ENCODE data around the gene B4GALNT1. TPM values are rescaled to one million over a fixed set of nuclear protein-coding genes. Genes with fewer than 3 reads are reported as not detected.

The B4GALNT1 gene
- total and polyA plus RNA-seq, 2 donors (not counting 1 experiment from before 2014, with no cell fraction given) = 1.3 to 2.3 TPM

DNA sequence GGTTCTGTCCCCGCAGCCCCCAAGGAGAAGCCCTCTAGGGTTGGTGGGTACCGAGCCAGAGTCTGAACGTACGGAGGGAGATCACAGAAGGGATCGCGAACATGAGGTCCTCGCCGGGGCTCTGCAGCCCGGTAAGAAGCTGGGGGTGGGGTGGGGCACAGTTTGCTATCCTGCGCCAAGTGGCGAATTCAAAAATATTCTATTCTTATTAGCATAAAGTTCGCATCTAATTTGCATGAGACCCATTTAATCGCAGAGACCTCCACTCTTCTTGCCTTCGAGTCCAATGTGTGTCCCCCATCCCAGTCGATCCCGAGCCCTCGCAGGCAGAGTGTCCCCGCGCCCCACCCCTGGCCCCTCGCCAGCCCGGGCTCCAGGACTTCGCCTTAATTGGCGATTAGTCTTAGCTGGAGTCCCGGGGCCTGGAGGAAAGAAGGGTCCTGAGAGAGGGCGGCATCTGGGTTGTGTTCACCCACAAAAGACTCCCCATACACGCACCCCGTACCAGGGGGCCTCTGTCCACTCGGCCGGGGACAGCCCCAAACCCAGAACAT, 22.4 kb downstream of the B4GALNT1 start:
- no peaks in the 10 kb centered on the region for H3K79me2 ChIP-seq (ENCODE audit: control insufficient read depth, insufficient read depth, low read length)
- peak overlapping the region in 3 of 4 experiments; percentile 45 to 70 (median 54) for H3K4me3 ChIP-seq (replicated peaks in 1 of 4; ENCODE audit: control extremely low read depth in 1 of 4, insufficient read depth in 1 of 4, low read depth in 3 of 4, low read length in 4 of 4)
- H3K36me3 ChIP-seq (ENCODE audit: control insufficient read depth, insufficient read depth, low read length) = peaks cover 2% of the 10 kb centered on the region
- H2AFZ ChIP-seq (ENCODE audit: low read length) = peak overlapping the region; percentile 55
- TF ChIP-seq, protein P1, sequence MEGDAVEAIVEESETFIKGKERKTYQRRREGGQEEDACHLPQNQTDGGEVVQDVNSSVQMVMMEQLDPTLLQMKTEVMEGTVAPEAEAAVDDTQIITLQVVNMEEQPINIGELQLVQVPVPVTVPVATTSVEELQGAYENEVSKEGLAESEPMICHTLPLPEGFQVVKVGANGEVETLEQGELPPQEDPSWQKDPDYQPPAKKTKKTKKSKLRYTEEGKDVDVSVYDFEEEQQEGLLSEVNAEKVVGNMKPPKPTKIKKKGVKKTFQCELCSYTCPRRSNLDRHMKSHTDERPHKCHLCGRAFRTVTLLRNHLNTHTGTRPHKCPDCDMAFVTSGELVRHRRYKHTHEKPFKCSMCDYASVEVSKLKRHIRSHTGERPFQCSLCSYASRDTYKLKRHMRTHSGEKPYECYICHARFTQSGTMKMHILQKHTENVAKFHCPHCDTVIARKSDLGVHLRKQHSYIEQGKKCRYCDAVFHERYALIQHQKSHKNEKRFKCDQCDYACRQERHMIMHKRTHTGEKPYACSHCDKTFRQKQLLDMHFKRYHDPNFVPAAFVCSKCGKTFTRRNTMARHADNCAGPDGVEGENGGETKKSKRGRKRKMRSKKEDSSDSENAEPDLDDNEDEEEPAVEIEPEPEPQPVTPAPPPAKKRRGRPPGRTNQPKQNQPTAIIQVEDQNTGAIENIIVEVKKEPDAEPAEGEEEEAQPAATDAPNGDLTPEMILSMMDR (conservative IDR thresholded peaks at IDR 0.05 in 1 of 2, IDR thresholded peaks at IDR 0.05 in 1 of 2; ENCODE audit: low read depth in 1 of 2, low read length in 2 of 2) = no peak
- no peak for TF ChIP-seq EZH2 (IDR thresholded peaks at IDR 0.05; ENCODE audit: low read length, missing control alignments)
- peak overlapping the region; percentile 40 for H3K4me2 ChIP-seq (ENCODE audit: extremely low read depth, insufficient read depth, low read length)
- H3K27me3 ChIP-seq (ENCODE audit: control insufficient read depth, insufficient read depth, low read length) = no peaks in the 10 kb centered on the region
- DNase-seq (ENCODE audit: low read depth in 2 of 2) = peak in 1 of 2 donors; percentile 31
- H3K9ac ChIP-seq (ENCODE audit: insufficient read depth, low read length) = no peak overlapping the region
- no peak overlapping the region for H3K27ac ChIP-seq (ENCODE audit: insufficient read depth, low read length)
- H3K9me3 ChIP-seq (ENCODE audit: control insufficient read depth, insufficient read depth, low read depth, low read length) = no peaks in the 10 kb centered on the region
- no peaks in the 10 kb centered on the region for H4K20me1 ChIP-seq (ENCODE audit: control insufficient read depth, extremely low read depth, insufficient read depth, low read length)
- H3K4me1 ChIP-seq (ENCODE audit: control insufficient read depth, extremely low read depth, insufficient read depth, low read length) = peaks cover 10% of the 10 kb centered on the region

DNA sequence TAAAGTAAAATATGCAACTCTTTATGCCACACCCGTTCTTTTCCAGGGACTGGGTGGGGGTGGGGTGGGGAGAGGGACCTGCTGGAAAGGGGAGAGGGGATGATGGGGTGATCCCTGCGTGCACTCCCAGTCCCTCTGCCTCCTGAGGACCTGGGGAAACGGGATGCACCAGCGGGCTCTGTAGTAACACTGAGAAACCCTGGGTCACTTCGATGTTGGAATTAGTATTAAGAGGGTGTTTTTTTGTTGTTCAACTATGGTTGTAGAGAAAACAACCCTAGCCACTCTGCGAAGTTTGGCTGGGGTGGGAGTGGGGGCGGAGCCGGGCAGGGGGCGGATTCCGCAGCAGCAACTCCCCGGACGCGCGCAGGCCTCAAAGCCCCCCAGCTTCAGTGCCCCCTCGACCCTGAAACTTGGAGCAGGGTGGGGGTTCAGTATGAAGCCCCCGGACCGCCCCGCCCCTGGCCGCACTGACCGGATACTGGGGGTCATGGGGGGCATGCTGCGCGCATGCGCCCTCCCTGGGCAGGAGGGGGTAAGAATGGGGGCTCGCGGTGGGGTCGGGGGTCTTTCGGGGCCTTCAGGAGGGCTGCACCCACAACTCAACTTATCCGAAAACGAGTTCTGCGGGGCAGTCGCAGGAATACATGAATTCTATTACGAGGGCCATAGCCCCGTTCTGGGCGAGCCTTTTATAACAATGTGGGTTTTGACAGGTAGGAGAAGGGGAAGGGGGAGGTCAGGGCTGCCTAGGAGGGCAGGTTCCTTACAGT, 23.0 kb downstream of the B4GALNT1 start:
- Histone ChIP-seq H4K20me1 (ENCODE audit: control insufficient read depth, extremely low read depth, insufficient read depth, low read length) (no peaks in the 10 kb centered on the region), H2AFZ (ENCODE audit: low read length) (peak overlapping the region; percentile 55), H3K27me3 (ENCODE audit: control insufficient read depth, insufficient read depth, low read length) (no peaks in the 10 kb centered on the region), H3K79me2 (ENCODE audit: control insufficient read depth, insufficient read depth, low read length) (no peaks in the 10 kb centered on the region), H3K27ac (ENCODE audit: insufficient read depth, low read length) (no peak overlapping the region), H3K4me3 (replicated peaks in 1 of 4; ENCODE audit: control extremely low read depth in 1 of 4, insufficient read depth in 1 of 4, low read depth in 3 of 4, low read length in 4 of 4) (peak overlapping the region in 2 of 4 experiments; percentile 45 to 70), H3K36me3 (ENCODE audit: control insufficient read depth, insufficient read depth, low read length) (peaks cover 2% of the 10 kb centered on the region), H3K4me2 (ENCODE audit: extremely low read depth, insufficient read depth, low read length) (peak overlapping the region; percentile 35), H3K4me1 (ENCODE audit: control insufficient read depth, extremely low read depth, insufficient read depth, low read length) (peaks cover 13% of the 10 kb centered on the region), H3K9me3 (ENCODE audit: control insufficient read depth, insufficient read depth, low read depth, low read length) (no peaks in the 10 kb centered on the region), H3K9ac (ENCODE audit: insufficient read depth, low read length) (no peak overlapping the region)
- TF ChIP-seq, protein P1 (conservative IDR thresholded peaks at IDR 0.05 in 1 of 2, IDR thresholded peaks at IDR 0.05 in 1 of 2; ENCODE audit: low read depth in 1 of 2, low read length in 2 of 2) = no peak
- TF ChIP-seq EZH2 (IDR thresholded peaks at IDR 0.05; ENCODE audit: low read length, missing control alignments) = no peak
- DNase-seq (ENCODE audit: low read depth in 2 of 2) = no peak

DNA sequence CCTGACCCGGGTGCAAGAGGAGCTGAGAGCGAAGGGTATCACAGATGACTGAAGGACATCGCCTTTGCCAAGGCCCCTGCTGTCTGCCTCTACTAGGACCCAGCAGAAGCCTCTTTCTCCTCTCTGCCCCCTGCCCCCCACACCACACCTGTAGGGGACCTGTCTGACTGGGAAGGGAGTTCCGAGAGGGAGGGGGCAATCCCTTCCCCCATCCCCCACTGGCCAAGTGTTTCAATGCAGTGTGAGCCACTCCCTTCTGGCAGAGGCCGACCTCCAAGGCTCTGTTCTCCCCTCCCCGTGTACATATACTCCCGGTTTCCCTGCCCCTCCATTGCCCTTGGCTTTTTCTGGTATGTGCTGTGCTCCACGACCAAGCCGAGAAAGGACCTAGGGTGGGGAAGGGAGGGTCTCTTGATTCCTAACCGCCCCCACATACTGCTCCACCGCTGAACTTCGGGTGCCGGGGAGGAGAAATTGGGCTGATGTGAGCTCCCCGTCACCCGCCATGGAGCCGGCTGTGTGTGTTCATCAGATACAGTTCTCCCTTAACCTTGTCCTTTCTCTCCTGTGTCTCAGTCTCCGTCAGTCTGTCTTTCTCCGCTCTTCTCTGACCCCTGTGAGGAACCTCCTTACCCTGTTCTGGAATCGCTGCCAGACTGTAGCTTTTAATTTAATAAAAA, 23.8 kb downstream of the B4GALNT1 start:
- Histone ChIP-seq H3K79me2 (ENCODE audit: control insufficient read depth, insufficient read depth, low read length) (no peaks in the 10 kb centered on the region), H3K36me3 (ENCODE audit: control insufficient read depth, insufficient read depth, low read length) (peaks cover 2% of the 10 kb centered on the region), H2AFZ (ENCODE audit: low read length) (no peak overlapping the region), H3K9ac (ENCODE audit: insufficient read depth, low read length) (no peak overlapping the region), H3K27ac (ENCODE audit: insufficient read depth, low read length) (no peak overlapping the region), H3K4me1 (ENCODE audit: control insufficient read depth, extremely low read depth, insufficient read depth, low read length) (peaks cover 13% of the 10 kb centered on the region), H3K4me3 (replicated peaks in 1 of 4; ENCODE audit: control extremely low read depth in 1 of 4, insufficient read depth in 1 of 4, low read depth in 3 of 4, low read length in 4 of 4) (no peak overlapping the region), H4K20me1 (ENCODE audit: control insufficient read depth, extremely low read depth, insufficient read depth, low read length) (no peaks in the 10 kb centered on the region), H3K4me2 (ENCODE audit: extremely low read depth, insufficient read depth, low read length) (no peak overlapping the region), H3K27me3 (ENCODE audit: control insufficient read depth, insufficient read depth, low read length) (no peaks in the 10 kb centered on the region), H3K9me3 (ENCODE audit: control insufficient read depth, insufficient read depth, low read depth, low read length) (no peaks in the 10 kb centered on the region)
- no peak for DNase-seq (ENCODE audit: low read depth in 2 of 2)
- TF ChIP-seq, protein P1 (conservative IDR thresholded peaks at IDR 0.05 in 1 of 2, IDR thresholded peaks at IDR 0.05 in 1 of 2; ENCODE audit: low read depth in 1 of 2, low read length in 2 of 2) = no peak
- no peak for TF ChIP-seq EZH2 (IDR thresholded peaks at IDR 0.05; ENCODE audit: low read length, missing control alignments)

Measured in fibroblast of lung (primary cell).